Keratinocyte (primary cell): Measurements from ENCODE around the gene APOL1. TPM values are rescaled to one million over a fixed set of nuclear protein-coding genes. Genes with fewer than 3 reads are reported as not detected.
"Not testable (repeated sequence)": the region's sequence is repeated elsewhere in the genome, so short reads cannot be mapped to it uniquely, and the experiment has no call there.

ENCODE experiments used
- DNase-seq: peaks from one replicate; pipeline ENCODE4 v3.0.0-alpha.2; 2011; ENCODE audit warnings: low read depth, missing footprints, low spot score
- FAIRE-seq: peaks from 2 replicates; lab custom pipeline; 2011; peaks lifted over from hg19 to GRCh38; lab: Jason Lieb, UNC
- H2AFZ ChIP-seq: 2 replicates; pipeline ENCODE4 v1.6.0; 2012; ENCODE audit warnings: low read length, control low read depth, inconsistent platforms; ENCODE audit not compliant: control insufficient read depth
- H3K27ac ChIP-seq: 2 replicates; pipeline ENCODE4 v1.5.1; 2011; ENCODE audit warnings: low read length; ENCODE audit not compliant: control insufficient read depth, insufficient read depth
- H3K27me3 ChIP-seq: 3 replicates; pipeline ENCODE4 v1.6.0; 2011; ENCODE audit warnings: low read length; ENCODE audit not compliant: control insufficient read depth, insufficient read depth; ENCODE audit errors: extremely low read depth
- H3K36me3 ChIP-seq, 2 experiments: 2 replicates in 1 of 2; 3 replicates in 1 of 2; pipeline ENCODE4 v1.5.1; 2011; ENCODE audit warnings: low read length in 2 of 2, mild to moderate bottlenecking in 1 of 2; ENCODE audit not compliant: control insufficient read depth in 2 of 2, insufficient read depth in 2 of 2; ENCODE audit errors: extremely low read depth in 1 of 2
- H3K4me1 ChIP-seq: 3 replicates; pipeline ENCODE4 v1.5.1; 2011; ENCODE audit warnings: low read length; ENCODE audit not compliant: control insufficient read depth, insufficient read depth; ENCODE audit errors: extremely low read depth
- H3K4me2 ChIP-seq: 3 replicates; pipeline ENCODE4 v1.6.0; 2011; ENCODE audit warnings: low read depth, low read length; ENCODE audit not compliant: control insufficient read depth, insufficient read depth; ENCODE audit errors: extremely low read depth
- H3K4me3 ChIP-seq, 3 experiments: fragments of 200-600 bp in 1 of 3; sonication (generic) in 1 of 3; 2 replicates in 2 of 3; 3 replicates in 1 of 3; pipeline ENCODE4 v1.5.1; 2011 to 2016; ENCODE audit warnings: low read length in 3 of 3, mild to moderate bottlenecking in 3 of 3, control low read depth in 2 of 3, inconsistent platforms in 1 of 3, low read depth in 1 of 3, mixed read lengths in 1 of 3, mixed run types in 1 of 3, moderate library complexity in 1 of 3; ENCODE audit not compliant: control insufficient read depth in 2 of 3, insufficient read depth in 2 of 3; ENCODE audit errors: extremely low read depth in 1 of 3
- H3K79me2 ChIP-seq: 2 replicates; pipeline ENCODE4 v1.6.0; 2012; ENCODE audit warnings: low read length; ENCODE audit not compliant: control insufficient read depth, insufficient read depth
- H3K9ac ChIP-seq: 3 replicates; pipeline ENCODE4 v1.6.0; 2011; ENCODE audit warnings: low read length; ENCODE audit not compliant: control insufficient read depth, insufficient read depth; ENCODE audit errors: extremely low read depth
- H3K9me1 ChIP-seq: 3 replicates; pipeline ENCODE4 v1.6.0; 2011; ENCODE audit warnings: low read length; ENCODE audit not compliant: control insufficient read depth, insufficient read depth; ENCODE audit errors: extremely low read depth
- H3K9me3 ChIP-seq: 2 replicates; pipeline ENCODE4 v1.5.1; 2012; ENCODE audit warnings: low read depth, low read length; ENCODE audit not compliant: control insufficient read depth
- H4K20me1 ChIP-seq: 3 replicates; pipeline ENCODE4 v1.6.0; 2011; ENCODE audit warnings: low read length; ENCODE audit not compliant: control insufficient read depth, insufficient read depth; ENCODE audit errors: extremely low read depth
- CTCF ChIP-seq, 3 experiments: IDR thresholded peaks in 1 of 3; conservative IDR thresholded peaks in 1 of 3; optimal IDR thresholded peaks in 1 of 3; 2 replicates in 2 of 3; 3 replicates in 1 of 3; pipeline versions ENCODE3 to v1.5.1; 2011; ENCODE audit warnings: low read length in 3 of 3, mild to moderate bottlenecking in 3 of 3, moderate library complexity in 2 of 3, control low read depth in 1 of 3, inconsistent platforms in 1 of 3; ENCODE audit not compliant: insufficient read depth in 2 of 3; ENCODE audit errors: extremely low read depth in 1 of 3
- EZH2 ChIP-seq: IDR thresholded peaks from one replicate; pipeline ENCODE4 v1.6.1; 2012; ENCODE audit warnings: inconsistent platforms, mild to moderate bottlenecking, low read length, moderate library complexity
- dilution Hi-C: fragments of 300-500 bp; cut with MboI; formaldehyde crosslinking; loops from one replicate; pipeline ENCODE4 v1.7.0; 2020; ENCODE audit warnings: low sequenced_read_pairs; ENCODE audit not compliant: extremely low pct_ligation_motif_present
- polyA plus RNA-seq, 5 experiments: library from polyadenylated mRNA; depleted of rRNA in 3 of 5; stranded (reverse) in 3 of 5; stranded (forward) in 1 of 5; unstranded in 1 of 5; fragments of >200 nt; gene quantifications; 1 replicate in 1 of 5; 2 replicates in 3 of 5; 3 replicates in 1 of 5; pipeline versions ENCODE4 v1.2.1 to v1.2.3, GENCODE V29; 2011 to 2012; ENCODE audit warnings: missing spikeins in 2 of 5, low read depth in 1 of 5, low replicate concordance in 1 of 5

Gene APOL1
- polyA plus RNA-seq, 1 donor (not counting 4 experiments of a cell fraction or from before 2014, with no cell fraction given) = 3.0 TPM

GRCh38 chr22:36208914-36209313 lies 44.0 kb upstream of the APOL1 start:
- FAIRE-seq = no peak

DNA sequence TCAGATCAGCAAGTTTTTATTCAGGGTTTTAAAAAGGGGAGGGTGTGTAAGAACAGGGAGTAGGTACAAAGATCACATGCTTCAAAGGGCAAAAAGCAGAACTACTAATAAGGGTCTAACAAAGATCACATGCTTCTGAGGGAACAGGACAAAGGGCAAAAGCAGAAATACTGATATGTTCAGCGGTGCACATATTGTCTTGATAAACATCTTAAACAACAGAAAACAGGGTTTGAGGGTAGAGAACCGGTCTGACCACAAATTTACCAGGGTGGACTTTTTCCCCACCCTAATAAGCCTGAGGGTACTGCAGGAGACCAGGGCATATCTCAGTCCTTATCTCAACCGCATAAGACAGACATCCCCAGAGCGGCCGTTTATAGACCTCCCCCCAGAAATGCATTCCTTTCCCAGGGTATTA lies 43.4 kb upstream of the APOL1 start:
- dilution Hi-C loops, H3K36me3 ChIP-seq, H3K9me1 ChIP-seq, H3K79me2 ChIP-seq, H3K27ac ChIP-seq, H3K4me1 ChIP-seq, FAIRE-seq, DNase-seq, H3K4me2 ChIP-seq, H3K4me3 ChIP-seq, H2AFZ ChIP-seq, H3K9ac ChIP-seq, H3K9me3 ChIP-seq, H4K20me1 ChIP-seq: not testable (repeated sequence)
- H3K27me3 ChIP-seq = peaks cover 15% of the 10 kb centered on the region

More at GRCh38 chr22:36208914-36209313, 44.0 kb upstream of the APOL1 start:
- H3K4me3 ChIP-seq = no peak overlapping the region
- no peak for DNase-seq
- dilution Hi-C loops = no loop called here
- no peak overlapping the region for H3K4me2 ChIP-seq
- no peaks in the 10 kb centered on the region for H3K9me3 ChIP-seq
- no peak overlapping the region for H3K9ac ChIP-seq
- H4K20me1 ChIP-seq = no peaks in the 10 kb centered on the region
- peaks cover 15% of the 10 kb centered on the region for H3K27me3 ChIP-seq
- H3K36me3 ChIP-seq = no peaks in the 10 kb centered on the region
- no peaks in the 10 kb centered on the region for H3K79me2 ChIP-seq
- no peaks in the 10 kb centered on the region for H3K9me1 ChIP-seq
- no peak overlapping the region for H2AFZ ChIP-seq
- H3K27ac ChIP-seq = no peak overlapping the region
- TF ChIP-seq EZH2 (no peak), CTCF (optimal IDR thresholded peaks at IDR 0.05 in 1 of 3, IDR thresholded peaks at IDR 0.05 in 1 of 3, conservative IDR thresholded peaks at IDR 0.05 in 1 of 3; ENCODE audit: extremely low read depth in 1 of 3, insufficient read depth in 2 of 3, low read length in 3 of 3) (no peak)
- H3K4me1 ChIP-seq = no peaks in the 10 kb centered on the region

DNA sequence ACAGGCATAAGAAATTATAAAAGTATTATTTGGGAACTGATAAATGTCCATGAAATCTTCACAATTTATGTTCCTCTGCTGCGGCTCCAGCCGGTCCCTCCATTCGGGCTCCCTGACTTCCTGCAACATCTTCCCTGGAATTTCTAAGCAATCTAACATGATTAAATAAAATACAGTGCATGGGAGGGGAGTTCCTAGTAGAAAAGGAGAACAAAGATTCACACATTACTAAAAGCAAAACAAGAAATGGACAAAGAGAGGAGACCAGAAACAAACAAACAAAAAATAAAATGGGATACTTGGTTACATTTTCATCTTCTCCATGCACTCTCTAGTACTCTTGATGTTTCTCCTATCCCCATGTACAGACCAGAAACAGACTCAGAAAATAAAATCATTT lies 42.7 kb upstream of the APOL1 start:
- dilution Hi-C loops = no loop called here
- FAIRE-seq = no peak

More for the DNA sequence above, 42.7 kb upstream of the APOL1 start:
- H3K79me2 ChIP-seq = no peaks in the 10 kb centered on the region
- H3K4me2 ChIP-seq = no peak overlapping the region
- H3K27me3 ChIP-seq = peaks cover 19% of the 10 kb centered on the region
- no peak for TF ChIP-seq CTCF (optimal IDR thresholded peaks at IDR 0.05 in 1 of 3, IDR thresholded peaks at IDR 0.05 in 1 of 3, conservative IDR thresholded peaks at IDR 0.05 in 1 of 3; ENCODE audit: extremely low read depth in 1 of 3, insufficient read depth in 2 of 3, low read length in 3 of 3)
- TF ChIP-seq EZH2 = no peak
- no peak overlapping the region for H2AFZ ChIP-seq
- no peaks in the 10 kb centered on the region for H3K4me1 ChIP-seq
- no peak overlapping the region for H3K27ac ChIP-seq
- no peaks in the 10 kb centered on the region for H4K20me1 ChIP-seq
- no peaks in the 10 kb centered on the region for H3K9me3 ChIP-seq
- no peaks in the 10 kb centered on the region for H3K9me1 ChIP-seq
- H3K4me3 ChIP-seq = no peak overlapping the region
- no peak overlapping the region for H3K9ac ChIP-seq
- no peak for DNase-seq
- H3K36me3 ChIP-seq = no peaks in the 10 kb centered on the region
